CD4-positive, alpha-beta T cell treated with Interleukin-17A for 4 hours (primary cell): Measurements from ENCODE around the gene OR10W1.

Experiments
- DNase-seq: peaks from one replicate; pipeline ENCODE4 v3.0.0-alpha.2; 2020; ENCODE audit warnings: mixed read lengths

OR10W1 gene

GRCh38 chr11:58268142-58268541 is at the start of gene OR10W1:
Gene OR10W1, minus strand, starts transcription at chr11:58268260. Its CDS starts 402 bp downstream, at chr11:58267858.
- DNase-seq, result no peak

GRCh38 chr11:58316142-58316541 is 48.1 kb upstream of the OR10W1 start:
- DNase-seq, result no peak

- DNase-seq, result no peak
Observed at GRCh38 chr11:58301576-58301975, 33.5 kb upstream of the OR10W1 start.

GRCh38 chr11:58292017-58292416 is 24.0 kb upstream of the OR10W1 start:
- DNase-seq, result no peak

- no peak for DNase-seq
Observed at GRCh38 chr11:58289266-58289665, 21.2 kb upstream of the OR10W1 start.

GRCh38 chr11:58286249-58286648 is 18.2 kb upstream of the OR10W1 start:
- DNase-seq, result no peak

- peak; percentile 5 for DNase-seq
Observed at GRCh38 chr11:58285483-58286040, 17.5 kb upstream of the OR10W1 start.

GRCh38 chr11:58276151-58276550 is 8.1 kb upstream of the OR10W1 start:
- no peak for DNase-seq

GRCh38 chr11:58275002-58275401 is 6.9 kb upstream of the OR10W1 start:
- no peak for DNase-seq

- DNase-seq, result no peak
Observed at GRCh38 chr11:58259983-58260382, 8.1 kb downstream of the OR10W1 start.

- no peak for DNase-seq
Observed at GRCh38 chr11:58254936-58255335, 13.1 kb downstream of the OR10W1 start.

GRCh38 chr11:58243954-58244353 is 24.1 kb downstream of the OR10W1 start:
- no peak for DNase-seq

- DNase-seq, result no peak
Observed at GRCh38 chr11:58227956-58228615, 40.0 kb downstream of the OR10W1 start.

GRCh38 chr11:58222721-58223120 is 45.3 kb downstream of the OR10W1 start:
- DNase-seq, result no peak
